ENCODE results near the gene SASH1.

The SASH1 gene

GRCh38 chr6:148538261-148539190, 195.9 kb downstream of the SASH1 start:
- no peak for DNase-seq (ENCODE audit: extremely low read depth in 1 of 2, low read depth in 1 of 2)

GRCh38 chr6:148543540-148543939, 200.9 kb downstream of the SASH1 start:
- DNase-seq (ENCODE audit: extremely low read depth in 1 of 2, low read depth in 1 of 2) = no peak

GRCh38 chr6:148544421-148544820, 201.8 kb downstream of the SASH1 start:
- no peak for DNase-seq (ENCODE audit: extremely low read depth in 1 of 2, low read depth in 1 of 2)

- no peak for DNase-seq (ENCODE audit: extremely low read depth in 1 of 2, low read depth in 1 of 2)
Observed at GRCh38 chr6:148545901-148546300, 203.3 kb downstream of the SASH1 start.

- no peak for DNase-seq (ENCODE audit: extremely low read depth in 1 of 2, low read depth in 1 of 2)
Observed at GRCh38 chr6:148547110-148547509, 204.5 kb downstream of the SASH1 start.

- DNase-seq (ENCODE audit: extremely low read depth in 1 of 2, low read depth in 1 of 2) = no peak
Observed at GRCh38 chr6:148548065-148548748, 205.6 kb downstream of the SASH1 start.

- no peak for DNase-seq (ENCODE audit: extremely low read depth in 1 of 2, low read depth in 1 of 2)
Observed at GRCh38 chr6:148548749-148549140, 206.1 kb downstream of the SASH1 start.

- no peak for DNase-seq (ENCODE audit: extremely low read depth in 1 of 2, low read depth in 1 of 2)
Observed at GRCh38 chr6:148550569-148550968, 207.9 kb downstream of the SASH1 start.

- no peak for DNase-seq (ENCODE audit: extremely low read depth in 1 of 2, low read depth in 1 of 2)
Observed at GRCh38 chr6:148551226-148551625, 208.6 kb downstream of the SASH1 start.

- no peak for DNase-seq (ENCODE audit: extremely low read depth in 1 of 2, low read depth in 1 of 2)
Observed at GRCh38 chr6:148556410-148556809, 213.8 kb downstream of the SASH1 start.

- no peak for DNase-seq (ENCODE audit: extremely low read depth in 1 of 2, low read depth in 1 of 2)
Observed at GRCh38 chr6:148557796-148558321, 215.2 kb downstream of the SASH1 start.

GRCh38 chr6:148559848-148560433, 217.3 kb downstream of the SASH1 start:
- peak; percentile 35 to 52 for DNase-seq (ENCODE audit: extremely low read depth in 1 of 2, low read depth in 1 of 2)

GRCh38 chr6:148561629-148562028, 219.0 kb downstream of the SASH1 start:
- DNase-seq (ENCODE audit: extremely low read depth in 1 of 2, low read depth in 1 of 2) = no peak

GRCh38 chr6:148563066-148563465, 220.4 kb downstream of the SASH1 start:
- DNase-seq (ENCODE audit: extremely low read depth in 1 of 2, low read depth in 1 of 2) = no peak

GRCh38 chr6:148564494-148565035, 221.9 kb downstream of the SASH1 start:
- no peak for DNase-seq (ENCODE audit: extremely low read depth in 1 of 2, low read depth in 1 of 2)

GRCh38 chr6:148565321-148565926, 222.8 kb downstream of the SASH1 start:
- DNase-seq (ENCODE audit: extremely low read depth in 1 of 2, low read depth in 1 of 2) = no peak

GRCh38 chr6:148565930-148566663, 223.5 kb downstream of the SASH1 start:
- DNase-seq (ENCODE audit: extremely low read depth in 1 of 2, low read depth in 1 of 2) = peak in 1 of 2 donors; percentile 19

- no peak for DNase-seq (ENCODE audit: extremely low read depth in 1 of 2, low read depth in 1 of 2)
Observed at GRCh38 chr6:148566664-148567350, 224.2 kb downstream of the SASH1 start.

GRCh38 chr6:148570456-148570855, 227.8 kb downstream of the SASH1 start:
- DNase-seq (ENCODE audit: extremely low read depth in 1 of 2, low read depth in 1 of 2) = no peak

All from stimulated activated CD8-positive, alpha-beta memory T cell treated with anti-CD3 and anti-CD28 coated beads, Interleukin-7, amount 100 ng/mL, for 48 hours (primary cell).